Spinal cord (tissue), 10 donors: ENCODE measurements around the gene GYS1. TPM values are rescaled to one million over a fixed set of nuclear protein-coding genes. Genes with fewer than 3 reads are reported as not detected.
"Not testable (repeated sequence)": the region's sequence is repeated elsewhere in the genome, so short reads cannot be mapped to it uniquely, and the experiment has no call there.

Source experiments
- DNase-seq, 6 donors: peaks; one replicate each; pipeline versions ENCODE4 v3.0.0 to v3.0.0-alpha.2; 2013 to 2015; ENCODE audit warnings: low spot score in 6 of 6, low read depth in 4 of 6
- H3K27ac ChIP-seq: one replicate; pipeline ENCODE4 v1.5.1; 2013; ENCODE audit warnings: low read depth, low read length, control low read depth
- H3K27me3 ChIP-seq: one replicate; pipeline ENCODE4 v1.6.1; 2013; ENCODE audit warnings: low read length; ENCODE audit not compliant: control insufficient read depth, insufficient read depth
- H3K36me3 ChIP-seq: one replicate; pipeline ENCODE4 v1.6.1; 2013; ENCODE audit warnings: low read length; ENCODE audit not compliant: control insufficient read depth, insufficient read depth
- H3K4me1 ChIP-seq: one replicate; pipeline ENCODE4 v1.6.1; 2013; ENCODE audit warnings: low read length; ENCODE audit not compliant: control insufficient read depth, insufficient read depth
- H3K4me3 ChIP-seq: one replicate; pipeline ENCODE4 v1.5.1; 2013; ENCODE audit warnings: low read depth, low read length, control low read depth
- H3K9me3 ChIP-seq: one replicate; pipeline ENCODE4 v1.6.1; 2013; ENCODE audit warnings: low read length; ENCODE audit not compliant: control insufficient read depth, insufficient read depth
- WGBS: methylation state at CpG from one replicate; pipeline ENCODE4 v1.1.5; 2013; ENCODE audit warnings: missing lambda C conversion rate; ENCODE audit not compliant: insufficient coverage; 5-methylcytosine and 5-hydroxymethylcytosine counted together
- polyA plus RNA-seq, 2 donors: library from polyadenylated mRNA; unstranded; fragments of 120-200 nt; gene quantifications; one replicate each; pipeline ENCODE4 v1.2.1, GENCODE V29; 2013; ENCODE audit not compliant: insufficient read length in 2 of 2
- total RNA-seq, 2 donors: library from RNA; depleted of rRNA in 1 of 2; stranded (reverse); fragments of 120-200 nt in 1 of 2; fragments of >200 nt in 1 of 2; gene quantifications; one replicate each; pipeline versions ENCODE4 v1.2.3 to v1.2.4, GENCODE V29; 2013 to 2014
- donor health status: healthy.

The GYS1 gene
- total and polyA plus RNA-seq, 4 donors, result 22.0 to 47.5 (median 33.1) TPM

- no peak overlapping the region for H3K4me3 ChIP-seq
- no peak overlapping the region for H3K27ac ChIP-seq
- peaks cover 6% of the 10 kb centered on the region for H3K4me1 ChIP-seq
- no peaks in the 10 kb centered on the region for H3K9me3 ChIP-seq
- peak in 1 of 6 donors; percentile 24 for DNase-seq
- H3K36me3 ChIP-seq, result peaks cover 6% of the 10 kb centered on the region
- WGBS, result 97% methylated on average over 3 of the region's 15 CpGs
- peaks cover 5% of the 10 kb centered on the region for H3K27me3 ChIP-seq
Measured at GRCh38 chr19:48928164-48929025, 64.7 kb downstream of the GYS1 start.

- 92% methylated on average over 12 of the region's 17 CpGs for WGBS
- H3K27me3 ChIP-seq, H3K4me3 ChIP-seq, H3K4me1 ChIP-seq, H3K9me3 ChIP-seq, H3K27ac ChIP-seq, DNase-seq: not testable (repeated sequence)
- peaks cover 14% of the 10 kb centered on the region for H3K36me3 ChIP-seq
Measured at GRCh38 chr19:48927692-48928091, 65.4 kb downstream of the GYS1 start.

- WGBS, result 42% methylated on average over 10 of the region's 10 CpGs
- Histone ChIP-seq H3K27me3 (no peaks in the 10 kb centered on the region), H3K27ac (no peak overlapping the region), H3K36me3 (peaks cover 21% of the 10 kb centered on the region), H3K4me3 (no peak overlapping the region), H3K4me1 (peaks cover 5% of the 10 kb centered on the region), H3K9me3 (no peaks in the 10 kb centered on the region)
- peak in 3 of 6 donors; percentile 21 to 75 (median 63) for DNase-seq
Measured at GRCh38 chr19:48926909-48927308, 66.2 kb downstream of the GYS1 start.

GRCh38 chr19:48925890-48926289, 67.2 kb downstream of the GYS1 start:
- DNase-seq, H3K9me3 ChIP-seq, H3K27me3 ChIP-seq, H3K4me1 ChIP-seq, H3K27ac ChIP-seq, H3K4me3 ChIP-seq: not testable (repeated sequence)
- WGBS, result 70% methylated on average over 3 of the region's 8 CpGs
- peaks cover 32% of the 10 kb centered on the region for H3K36me3 ChIP-seq

GRCh38 chr19:48925240-48925843, 67.8 kb downstream of the GYS1 start:
- Histone ChIP-seq H3K27ac (no peak overlapping the region), H3K4me1 (peaks cover 5% of the 10 kb centered on the region), H3K9me3 (no peaks in the 10 kb centered on the region), H3K27me3 (no peaks in the 10 kb centered on the region), H3K4me3 (no peak overlapping the region), H3K36me3 (peaks cover 37% of the 10 kb centered on the region)
- no peak for DNase-seq
- 84% methylated on average over 10 of the region's 11 CpGs for WGBS

GRCh38 chr19:48922548-48923490, 70.3 kb downstream of the GYS1 start:
- Histone ChIP-seq H3K4me1 (peaks cover 5% of the 10 kb centered on the region), H3K4me3 (no peak overlapping the region), H3K27ac (no peak overlapping the region), H3K36me3 (peaks cover 61% of the 10 kb centered on the region), H3K9me3 (no peaks in the 10 kb centered on the region), H3K27me3 (no peaks in the 10 kb centered on the region)
- WGBS, result 93% methylated on average over 13 of the region's 18 CpGs
- DNase-seq, result no peak

GRCh38 chr19:48921721-48922500, 71.2 kb downstream of the GYS1 start:
- DNase-seq, result no peak
- no peaks in the 10 kb centered on the region for H3K9me3 ChIP-seq
- H3K27me3 ChIP-seq, result no peaks in the 10 kb centered on the region
- no peak overlapping the region for H3K4me3 ChIP-seq
- peaks cover 5% of the 10 kb centered on the region for H3K4me1 ChIP-seq
- H3K36me3 ChIP-seq, result peaks cover 68% of the 10 kb centered on the region
- WGBS, result 96% methylated on average over 10 of the region's 12 CpGs
- H3K27ac ChIP-seq, result no peak overlapping the region

- Histone ChIP-seq H3K9me3 (no peaks in the 10 kb centered on the region), H3K4me1 (no peaks in the 10 kb centered on the region), H3K4me3 (no peak overlapping the region), H3K36me3 (peaks cover 74% of the 10 kb centered on the region), H3K27ac (no peak overlapping the region), H3K27me3 (no peaks in the 10 kb centered on the region)
- 84% methylated on average over 10 of the region's 10 CpGs for WGBS
- DNase-seq, result no peak
Measured at GRCh38 chr19:48920949-48921348, 72.2 kb downstream of the GYS1 start.

- not testable (repeated sequence) for H3K4me1 ChIP-seq, H3K4me3 ChIP-seq, DNase-seq, H3K27ac ChIP-seq, H3K9me3 ChIP-seq, H3K27me3 ChIP-seq
- no CpG with 5 or more reads among the region's 8 CpGs for WGBS
- peaks cover 85% of the 10 kb centered on the region for H3K36me3 ChIP-seq
Measured at GRCh38 chr19:48919271-48919670, 73.8 kb downstream of the GYS1 start.
